ENCODE results near the gene COPS3.

COPS3 gene

DNA sequence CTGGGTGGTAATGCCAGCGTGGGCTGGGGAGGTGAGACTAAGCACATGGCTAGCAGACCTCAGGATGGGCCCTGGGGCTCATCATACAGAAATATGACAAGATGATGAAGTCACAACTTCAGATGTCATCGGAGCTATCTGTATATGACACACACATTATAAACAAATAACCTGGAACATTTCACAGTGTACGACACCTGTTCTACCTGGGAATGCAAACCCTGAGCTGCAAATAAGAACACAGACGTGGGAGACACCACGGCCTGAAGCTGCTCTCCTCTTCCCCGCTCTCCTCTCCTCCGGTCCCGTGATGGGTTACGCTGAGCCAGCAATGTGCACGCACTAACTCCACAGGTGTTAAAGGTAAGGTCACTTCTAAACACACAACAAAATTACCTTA, 79.8 kb downstream of the COPS3 start:
- Histone ChIP-seq H3K79me2 (ENCODE audit: control insufficient read depth, insufficient read depth, low read length, poor library complexity) (no peaks in the 10 kb centered on the region), H4K12ac (ENCODE audit: low read depth, low read length) (no peak overlapping the region), H2AK5ac (ENCODE audit: low read length) (no peak overlapping the region), H2BK12ac (ENCODE audit: low read length) (no peak overlapping the region), H4K8ac (ENCODE audit: low read depth, low read length) (no peak overlapping the region), H3K27ac (ENCODE audit: low read depth, low read length) (no peak overlapping the region), H2AFZ (ENCODE audit: insufficient read depth, low read length, poor library complexity) (no peak overlapping the region), H2BK5ac (ENCODE audit: low read depth, low read length, poor library complexity) (no peak overlapping the region), H3K4me2 (ENCODE audit: low read length) (no peak overlapping the region), H3K23ac (ENCODE audit: low read length) (no peak overlapping the region), H3K27me3 (ENCODE audit: insufficient read depth, low read length) (no peaks in the 10 kb centered on the region), H2BK120ac (ENCODE audit: insufficient read depth, low read length, poor library complexity) (no peak overlapping the region), H3K9ac (ENCODE audit: low read length) (no peak overlapping the region), H3K4ac (ENCODE audit: low read depth, low read length) (no peak overlapping the region), H3K4me3 (ENCODE audit: low read depth, low read length) (peak overlapping the region; percentile 5), H3K4me1 (ENCODE audit: control insufficient read depth in 1 of 2, insufficient read depth in 2 of 2, low read length in 2 of 2) (peaks cover 0 to 3% of the 10 kb centered on the region in 2 experiments), H3K14ac (ENCODE audit: low read length) (no peak overlapping the region), H3K18ac (ENCODE audit: low read length) (no peak overlapping the region), H4K91ac (ENCODE audit: low read depth, low read length) (no peak overlapping the region), H3K79me1 (ENCODE audit: low read length) (peaks cover 1% of the 10 kb centered on the region), H3K36me3 (ENCODE audit: control insufficient read depth in 1 of 2, insufficient read depth in 2 of 2, low read length in 2 of 2) (no peaks in the 10 kb centered on the region), H3K9me3 (ENCODE audit: insufficient read depth, low read depth, low read length) (peaks cover 2% of the 10 kb centered on the region)
- no CpG with 5 or more reads among the region's 10 CpGs for WGBS (ENCODE audit: extremely low coverage, insufficient coverage, insufficient read length)
- no peak for DNase-seq

DNA sequence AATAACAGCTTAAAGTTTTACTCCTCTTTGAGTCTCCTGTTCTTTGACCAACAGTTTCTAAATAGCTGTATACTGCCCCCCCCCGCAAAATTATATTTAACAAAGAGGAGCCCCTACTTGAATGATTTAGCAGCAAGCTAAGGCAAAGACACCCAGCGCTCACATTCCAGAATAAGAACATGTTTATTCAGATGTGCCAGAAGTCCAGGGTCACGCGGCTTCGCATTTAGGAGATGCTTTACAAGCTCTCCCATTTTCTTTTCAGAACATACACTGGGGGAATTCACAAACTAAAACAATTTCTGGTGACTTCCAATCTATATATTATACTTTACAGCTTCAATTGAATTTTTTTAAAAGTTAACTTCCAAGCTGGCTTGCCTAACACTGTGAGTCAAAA, 80.2 kb downstream of the COPS3 start:
- H3K23ac ChIP-seq (ENCODE audit: low read length), result no peak overlapping the region
- peaks cover 1% of the 10 kb centered on the region for H3K79me1 ChIP-seq (ENCODE audit: low read length)
- no peak overlapping the region for H2BK5ac ChIP-seq (ENCODE audit: low read depth, low read length, poor library complexity)
- H2BK12ac ChIP-seq (ENCODE audit: low read length), result no peak overlapping the region
- DNase-seq, result no peak
- H2AK5ac ChIP-seq (ENCODE audit: low read length), result no peak overlapping the region
- no peak overlapping the region for H4K12ac ChIP-seq (ENCODE audit: low read depth, low read length)
- H3K79me2 ChIP-seq (ENCODE audit: control insufficient read depth, insufficient read depth, low read length, poor library complexity), result no peaks in the 10 kb centered on the region
- no peak overlapping the region for H3K18ac ChIP-seq (ENCODE audit: low read length)
- no peak overlapping the region for H3K4me3 ChIP-seq (ENCODE audit: low read depth, low read length)
- H3K9me3 ChIP-seq (ENCODE audit: insufficient read depth, low read depth, low read length), result no peaks in the 10 kb centered on the region
- no peak overlapping the region for H2BK120ac ChIP-seq (ENCODE audit: insufficient read depth, low read length, poor library complexity)
- H4K8ac ChIP-seq (ENCODE audit: low read depth, low read length), result no peak overlapping the region
- H3K36me3 ChIP-seq (ENCODE audit: control insufficient read depth in 1 of 2, insufficient read depth in 2 of 2, low read length in 2 of 2), result no peaks in the 10 kb centered on the region
- H3K27ac ChIP-seq (ENCODE audit: low read depth, low read length), result no peak overlapping the region
- H3K4me2 ChIP-seq (ENCODE audit: low read length), result no peak overlapping the region
- no peaks in the 10 kb centered on the region for H3K27me3 ChIP-seq (ENCODE audit: insufficient read depth, low read length)
- no peak overlapping the region for H3K14ac ChIP-seq (ENCODE audit: low read length)
- H3K4me1 ChIP-seq (ENCODE audit: control insufficient read depth in 1 of 2, insufficient read depth in 2 of 2, low read length in 2 of 2), result peaks cover 0 to 3% of the 10 kb centered on the region in 2 experiments
- WGBS (ENCODE audit: extremely low coverage, insufficient coverage, insufficient read length), result no CpG with 5 or more reads among the region's 5 CpGs
- H3K9ac ChIP-seq (ENCODE audit: low read length), result no peak overlapping the region
- no peak overlapping the region for H2AFZ ChIP-seq (ENCODE audit: insufficient read depth, low read length, poor library complexity)
- H4K91ac ChIP-seq (ENCODE audit: low read depth, low read length), result no peak overlapping the region
- H3K4ac ChIP-seq (ENCODE audit: low read depth, low read length), result no peak overlapping the region

- Histone ChIP-seq H3K27me3 (ENCODE audit: insufficient read depth, low read length) (no peaks in the 10 kb centered on the region), H2AFZ (ENCODE audit: insufficient read depth, low read length, poor library complexity) (no peak overlapping the region), H3K36me3 (ENCODE audit: control insufficient read depth in 1 of 2, insufficient read depth in 2 of 2, low read length in 2 of 2) (no peaks in the 10 kb centered on the region), H2BK120ac (ENCODE audit: insufficient read depth, low read length, poor library complexity) (no peak overlapping the region), H3K14ac (ENCODE audit: low read length) (no peak overlapping the region), H3K79me2 (ENCODE audit: control insufficient read depth, insufficient read depth, low read length, poor library complexity) (no peaks in the 10 kb centered on the region), H3K4me2 (ENCODE audit: low read length) (no peak overlapping the region), H3K23ac (ENCODE audit: low read length) (no peak overlapping the region), H4K91ac (ENCODE audit: low read depth, low read length) (no peak overlapping the region), H3K9me3 (ENCODE audit: insufficient read depth, low read depth, low read length) (no peaks in the 10 kb centered on the region), H3K9ac (ENCODE audit: low read length) (no peak overlapping the region), H2BK12ac (ENCODE audit: low read length) (no peak overlapping the region), H4K12ac (ENCODE audit: low read depth, low read length) (no peak overlapping the region), H3K18ac (ENCODE audit: low read length) (no peak overlapping the region), H3K27ac (ENCODE audit: low read depth, low read length) (no peak overlapping the region), H3K79me1 (ENCODE audit: low read length) (peaks cover 1% of the 10 kb centered on the region), H2AK5ac (ENCODE audit: low read length) (no peak overlapping the region), H3K4me3 (ENCODE audit: low read depth, low read length) (no peak overlapping the region), H2BK5ac (ENCODE audit: low read depth, low read length, poor library complexity) (no peak overlapping the region), H3K4me1 (ENCODE audit: control insufficient read depth in 1 of 2, insufficient read depth in 2 of 2, low read length in 2 of 2) (peaks cover 0 to 3% of the 10 kb centered on the region in 2 experiments), H3K4ac (ENCODE audit: low read depth, low read length) (no peak overlapping the region), H4K8ac (ENCODE audit: low read depth, low read length) (no peak overlapping the region)
- no CpG with 5 or more reads among the region's 7 CpGs for WGBS (ENCODE audit: extremely low coverage, insufficient coverage, insufficient read length)
- DNase-seq, result peak in 1 of 2 donors; percentile 17
These were observed 80.7 kb downstream of the COPS3 start for GRCh38 chr17:17200311-17200710.

DNA sequence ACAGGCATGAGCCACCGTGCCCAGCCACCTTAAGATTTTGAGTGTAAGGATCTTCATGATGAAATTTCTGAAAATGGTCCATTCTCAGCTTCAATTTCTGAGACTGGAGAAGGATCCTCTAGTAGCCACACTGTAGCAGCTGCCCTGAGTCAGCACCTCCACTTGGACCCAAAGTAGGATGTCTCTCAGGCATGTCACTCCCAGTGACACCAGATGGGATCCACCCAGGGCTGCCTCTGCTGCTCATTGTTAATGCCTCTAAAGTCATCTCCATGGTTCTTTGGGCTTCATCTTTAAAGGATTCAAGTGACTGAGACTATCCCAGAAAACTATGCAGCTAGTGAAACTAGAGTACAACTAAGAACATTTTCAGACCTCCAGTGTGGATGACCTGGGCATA, 82.8 kb downstream of the COPS3 start:
- WGBS (ENCODE audit: extremely low coverage, insufficient coverage, insufficient read length), result no CpG with 5 or more reads among the region's 1 CpG
- H2AK5ac ChIP-seq (ENCODE audit: low read length), result no peak overlapping the region
- peaks cover 1% of the 10 kb centered on the region for H3K79me1 ChIP-seq (ENCODE audit: low read length)
- no peak overlapping the region for H3K9ac ChIP-seq (ENCODE audit: low read length)
- no peak overlapping the region for H3K23ac ChIP-seq (ENCODE audit: low read length)
- H2BK5ac ChIP-seq (ENCODE audit: low read depth, low read length, poor library complexity), result no peak overlapping the region
- no peak overlapping the region for H4K12ac ChIP-seq (ENCODE audit: low read depth, low read length)
- no peak overlapping the region for H2BK120ac ChIP-seq (ENCODE audit: insufficient read depth, low read length, poor library complexity)
- no peak overlapping the region for H3K4me3 ChIP-seq (ENCODE audit: low read depth, low read length)
- H3K27me3 ChIP-seq (ENCODE audit: insufficient read depth, low read length), result no peaks in the 10 kb centered on the region
- H3K27ac ChIP-seq (ENCODE audit: low read depth, low read length), result no peak overlapping the region
- H4K8ac ChIP-seq (ENCODE audit: low read depth, low read length), result no peak overlapping the region
- no peak overlapping the region for H2BK12ac ChIP-seq (ENCODE audit: low read length)
- no peaks in the 10 kb centered on the region for H3K36me3 ChIP-seq (ENCODE audit: control insufficient read depth in 1 of 2, insufficient read depth in 2 of 2, low read length in 2 of 2)
- H3K14ac ChIP-seq (ENCODE audit: low read length), result no peak overlapping the region
- no peaks in the 10 kb centered on the region for H3K9me3 ChIP-seq (ENCODE audit: insufficient read depth, low read depth, low read length)
- no peak overlapping the region for H4K91ac ChIP-seq (ENCODE audit: low read depth, low read length)
- no peak overlapping the region for H3K4me2 ChIP-seq (ENCODE audit: low read length)
- peaks cover 0 to 3% of the 10 kb centered on the region in 2 experiments for H3K4me1 ChIP-seq (ENCODE audit: control insufficient read depth in 1 of 2, insufficient read depth in 2 of 2, low read length in 2 of 2)
- H2AFZ ChIP-seq (ENCODE audit: insufficient read depth, low read length, poor library complexity), result no peak overlapping the region
- no peak for DNase-seq
- H3K4ac ChIP-seq (ENCODE audit: low read depth, low read length), result no peak overlapping the region
- no peak overlapping the region for H3K18ac ChIP-seq (ENCODE audit: low read length)
- H3K79me2 ChIP-seq (ENCODE audit: control insufficient read depth, insufficient read depth, low read length, poor library complexity), result no peaks in the 10 kb centered on the region

Data from trophoblast cell (in vitro differentiated cells and primary cell).